Gastroesophageal sphincter (tissue), 3 donors: ENCODE results near the gene PIP5K1B.

Experiments
- CTCF ChIP-seq, 4 experiments: fragments of 200-600 bp in 2 of 4; fragments of 450-650 bp in 2 of 4; sonication (generic) in 1 of 4; IDR thresholded peaks; one replicate each; pipeline ENCODE4 v1.5.1; 2017 to 2019; ENCODE audit warnings: antibody characterized with exemption in 4 of 4, mild to moderate bottlenecking in 2 of 4, moderate library complexity in 2 of 4
- EP300 ChIP-seq: sonication (generic); formaldehyde crosslinking; IDR thresholded peaks from one replicate; pipeline ENCODE4 v1.6.1; 2017; ENCODE audit warnings: antibody characterized with exemption, mild to moderate bottlenecking
- POLR2A ChIP-seq, 2 donors: fragments of 450-650 bp; IDR thresholded peaks; one replicate each; pipeline ENCODE4 v1.6.1; 2017; ENCODE audit warnings: antibody characterized with exemption in 2 of 2, mild to moderate bottlenecking in 2 of 2, moderate library complexity in 1 of 2
- POLR2AphosphoS5 ChIP-seq: sonication (generic); formaldehyde crosslinking; IDR thresholded peaks from one replicate; pipeline ENCODE4 v1.6.1; 2017; ENCODE audit warnings: antibody characterized with exemption

GRCh38 chr9:68887232-68887631 lies 182.2 kb downstream of the PIP5K1B start:
- TF ChIP-seq CTCF (IDR thresholded peaks at IDR 0.05) (no peak), POLR2AphosphoS5 (no peak), POLR2A (IDR thresholded peaks at IDR 0.05) (no peak), EP300 (no peak)
